MG63 (cell line): ENCODE measurements around the gene MBD3. TPM values are rescaled to one million over a fixed set of nuclear protein-coding genes. Genes with fewer than 3 reads are reported as not detected.

Experiments used
- DNase-seq: peaks from one replicate; pipeline ENCODE4 v3.0.0-alpha.2; 2020
- H3K27me3 ChIP-seq: fragments of 250-450 bp; sonication (Bioruptor Pico); 2 replicates; pipeline ENCODE4 v1.5.1; 2020; ENCODE audit warnings: mild to moderate bottlenecking, moderate library complexity
- H3K36me3 ChIP-seq: fragments of 250-450 bp; sonication (Bioruptor Pico); 2 replicates; pipeline ENCODE4 v1.5.1; 2020; ENCODE audit warnings: mild to moderate bottlenecking, moderate library complexity
- H3K4me3 ChIP-seq: fragments of 250-450 bp; sonication (Bioruptor Pico); 2 replicates; pipeline ENCODE4 v1.5.1; 2020; ENCODE audit warnings: mild to moderate bottlenecking, moderate library complexity
- H3K9me3 ChIP-seq: fragments of 250-450 bp; sonication (Bioruptor Pico); 2 replicates; pipeline ENCODE4 v1.5.1; 2020; ENCODE audit warnings: mild to moderate bottlenecking, moderate library complexity
- total RNA-seq: library from RNA; depleted of rRNA; stranded (reverse); fragments of >200 nt; shearing (Covaris generic); gene quantifications from 2 replicates; pipeline ENCODE4 v1.2.3, GENCODE V29; 2014; ENCODE audit warnings: low replicate concordance

MBD3 gene
- total RNA-seq, 1 experiment from 2014 or later, result 119 TPM

DNA sequence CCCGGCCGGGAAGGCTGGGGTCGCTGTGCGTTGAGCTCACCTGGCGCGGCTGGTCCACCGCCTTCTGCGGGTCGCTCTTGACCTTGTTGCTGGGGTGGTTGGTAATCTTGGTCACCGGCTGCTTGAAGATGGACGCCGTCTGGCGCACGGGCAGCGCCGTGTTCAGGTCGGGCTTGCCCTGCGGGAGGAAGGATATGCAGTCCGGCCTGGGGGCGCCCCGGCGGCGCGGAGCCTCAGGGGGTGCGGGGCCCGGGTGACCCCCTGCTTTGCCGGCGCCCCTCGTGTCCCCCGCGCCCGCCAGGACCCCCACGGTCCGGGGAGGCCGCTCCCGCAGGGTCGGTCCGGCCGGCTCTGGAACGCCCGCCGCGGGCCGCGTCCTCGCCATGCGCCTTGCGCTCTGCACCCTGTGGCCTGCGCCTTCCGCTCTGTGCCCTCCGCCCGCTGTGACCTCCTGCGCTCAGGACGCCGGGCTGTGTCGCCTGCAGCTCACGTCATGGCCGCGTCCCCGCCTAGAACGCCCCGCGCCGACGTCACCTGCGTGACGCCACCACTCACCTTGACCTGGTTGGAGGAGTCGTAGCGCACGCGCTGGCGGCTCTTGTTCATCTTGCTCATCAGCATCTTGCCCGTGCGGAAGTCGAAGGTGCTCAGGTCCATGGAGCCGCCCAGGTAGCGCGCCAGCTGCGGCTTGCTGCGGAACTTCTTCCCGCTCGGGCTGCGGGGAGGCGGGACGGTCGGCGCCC lies 8.0 kb downstream of the MBD3 start:
- Histone ChIP-seq H3K36me3 (peaks cover 5% of the 10 kb centered on the region), H3K4me3 (no peak overlapping the region), H3K27me3 (no peaks in the 10 kb centered on the region), H3K9me3 (no peaks in the 10 kb centered on the region)
- DNase-seq, result no peak

DNA sequence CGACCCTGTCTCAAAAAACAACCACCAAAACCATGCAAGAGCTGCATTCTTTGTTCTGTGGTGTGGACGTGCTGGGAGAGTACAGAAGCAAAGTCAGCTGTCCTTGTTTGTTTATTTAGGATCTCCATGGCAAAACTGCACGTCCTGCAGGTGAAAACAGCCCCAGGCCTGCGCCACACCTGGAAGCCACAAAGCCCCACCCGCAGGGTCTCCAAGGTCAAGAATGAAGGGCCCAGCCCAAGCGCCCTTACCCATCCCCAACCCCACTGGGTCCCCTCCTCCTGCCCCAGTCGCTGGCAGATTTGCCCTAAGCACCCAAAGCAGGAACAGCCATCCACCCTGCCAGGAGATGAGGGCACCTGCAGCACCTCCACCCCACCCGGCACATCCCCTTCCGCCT lies 10.5 kb downstream of the MBD3 start:
- Histone ChIP-seq H3K4me3 (no peak overlapping the region), H3K9me3 (no peaks in the 10 kb centered on the region), H3K36me3 (peaks cover 5% of the 10 kb centered on the region), H3K27me3 (no peaks in the 10 kb centered on the region)
- DNase-seq, result no peak

DNA sequence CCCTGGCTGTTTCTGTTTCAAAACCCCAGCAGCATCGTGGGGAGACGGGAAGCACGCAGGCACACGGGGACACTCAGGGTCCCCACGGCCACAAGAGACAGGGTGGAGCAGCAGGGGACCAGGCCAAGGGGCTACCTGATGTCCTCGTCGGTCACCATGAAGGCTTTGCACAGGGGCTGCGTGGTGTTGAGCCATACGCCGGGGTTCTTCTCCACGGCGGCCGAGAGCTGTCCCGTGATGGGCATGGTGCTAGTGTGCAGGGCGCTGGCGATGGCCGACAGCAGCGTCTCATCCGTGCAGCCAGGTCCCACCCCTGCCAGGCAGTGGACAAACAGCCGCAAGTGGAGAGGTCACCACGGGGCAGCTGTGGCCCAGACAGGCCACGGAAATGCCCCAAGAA lies 11.7 kb downstream of the MBD3 start:
- no peak overlapping the region for H3K4me3 ChIP-seq
- peaks cover 5% of the 10 kb centered on the region for H3K36me3 ChIP-seq
- H3K27me3 ChIP-seq, result no peaks in the 10 kb centered on the region
- DNase-seq, result no peak
- no peaks in the 10 kb centered on the region for H3K9me3 ChIP-seq

DNA sequence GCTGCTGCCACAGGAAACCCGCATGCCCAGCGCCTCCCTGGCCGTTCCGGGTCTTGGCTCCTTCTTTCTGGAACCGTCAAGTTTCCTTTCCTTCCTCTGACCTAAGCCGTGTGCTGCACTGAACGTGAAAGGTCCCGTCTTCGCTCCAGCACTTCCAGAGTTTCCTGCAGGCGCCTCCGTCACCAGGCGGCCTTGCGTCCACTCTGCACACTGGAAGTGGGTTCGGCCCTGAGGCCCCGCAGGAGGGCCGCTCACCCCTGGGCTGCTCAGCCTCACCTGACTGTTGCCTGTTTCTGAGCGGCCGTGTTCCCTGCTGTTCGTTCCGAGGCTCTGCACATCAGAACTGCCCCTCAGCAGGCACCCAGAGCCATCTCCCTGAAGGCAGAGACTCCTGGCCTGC lies 12.3 kb downstream of the MBD3 start:
- Histone ChIP-seq H3K4me3 (no peak overlapping the region), H3K9me3 (no peaks in the 10 kb centered on the region), H3K27me3 (no peaks in the 10 kb centered on the region), H3K36me3 (peaks cover 5% of the 10 kb centered on the region)
- no peak for DNase-seq

DNA sequence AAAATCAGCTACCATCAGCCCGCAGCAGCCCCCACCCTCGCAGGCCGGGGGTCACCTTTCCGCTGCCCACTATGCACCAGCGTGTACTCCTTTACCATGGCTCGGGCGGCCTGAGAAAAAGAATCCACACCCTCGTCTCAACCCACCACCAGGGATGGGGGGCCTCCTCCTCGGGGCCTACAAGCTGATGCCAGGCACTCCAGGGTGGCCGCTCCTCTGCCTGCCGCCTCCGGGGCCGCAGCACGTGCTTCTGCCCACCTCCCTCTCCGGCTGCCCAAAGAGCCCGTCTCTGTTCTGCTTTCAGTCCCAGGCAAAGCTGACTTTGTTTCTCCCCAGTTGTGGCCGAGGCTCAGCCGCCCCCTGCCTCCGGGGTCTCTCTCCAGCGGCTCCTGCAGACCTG lies 13.4 kb downstream of the MBD3 start:
- Histone ChIP-seq H3K4me3 (no peak overlapping the region), H3K36me3 (peaks cover 3% of the 10 kb centered on the region), H3K27me3 (no peaks in the 10 kb centered on the region), H3K9me3 (no peaks in the 10 kb centered on the region)
- no peak for DNase-seq

DNA sequence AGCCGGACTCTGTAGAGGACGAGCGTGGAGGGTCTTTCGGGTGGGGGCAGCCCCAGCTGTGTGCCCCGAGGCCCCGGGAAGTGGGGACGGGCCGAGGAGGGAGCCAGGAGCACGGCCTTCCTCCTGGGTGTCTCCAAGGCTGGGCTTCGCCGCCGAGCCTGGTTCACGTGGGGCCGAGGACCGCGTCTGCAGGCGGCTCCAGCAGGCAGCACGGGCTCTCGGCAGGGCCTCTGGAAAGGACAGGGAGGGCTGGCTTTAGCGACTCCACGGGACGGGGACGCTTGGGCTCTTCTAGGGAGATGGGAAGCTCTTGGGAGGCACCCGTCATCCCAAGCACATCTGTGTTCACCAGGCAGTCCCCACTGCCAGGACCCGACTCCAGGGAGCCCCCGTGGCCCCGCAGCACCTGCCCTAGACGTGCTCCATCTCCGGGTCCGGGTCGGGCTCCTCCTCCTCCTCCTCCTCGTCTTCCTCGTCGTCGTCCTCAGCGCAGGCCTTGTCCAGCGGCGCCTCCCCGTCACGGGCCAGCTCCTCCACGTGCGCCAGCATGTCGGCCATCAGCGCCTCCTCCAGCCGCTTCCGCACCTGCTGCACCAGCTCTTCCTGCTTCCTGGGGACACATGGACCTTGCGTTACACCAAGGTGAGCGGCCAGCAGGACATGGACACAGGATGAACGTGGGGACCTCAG lies 14.6 kb downstream of the MBD3 start:
- H3K36me3 ChIP-seq, result peaks cover 3% of the 10 kb centered on the region
- no peaks in the 10 kb centered on the region for H3K27me3 ChIP-seq
- H3K9me3 ChIP-seq, result no peaks in the 10 kb centered on the region
- DNase-seq, result no peak
- no peak overlapping the region for H3K4me3 ChIP-seq

DNA sequence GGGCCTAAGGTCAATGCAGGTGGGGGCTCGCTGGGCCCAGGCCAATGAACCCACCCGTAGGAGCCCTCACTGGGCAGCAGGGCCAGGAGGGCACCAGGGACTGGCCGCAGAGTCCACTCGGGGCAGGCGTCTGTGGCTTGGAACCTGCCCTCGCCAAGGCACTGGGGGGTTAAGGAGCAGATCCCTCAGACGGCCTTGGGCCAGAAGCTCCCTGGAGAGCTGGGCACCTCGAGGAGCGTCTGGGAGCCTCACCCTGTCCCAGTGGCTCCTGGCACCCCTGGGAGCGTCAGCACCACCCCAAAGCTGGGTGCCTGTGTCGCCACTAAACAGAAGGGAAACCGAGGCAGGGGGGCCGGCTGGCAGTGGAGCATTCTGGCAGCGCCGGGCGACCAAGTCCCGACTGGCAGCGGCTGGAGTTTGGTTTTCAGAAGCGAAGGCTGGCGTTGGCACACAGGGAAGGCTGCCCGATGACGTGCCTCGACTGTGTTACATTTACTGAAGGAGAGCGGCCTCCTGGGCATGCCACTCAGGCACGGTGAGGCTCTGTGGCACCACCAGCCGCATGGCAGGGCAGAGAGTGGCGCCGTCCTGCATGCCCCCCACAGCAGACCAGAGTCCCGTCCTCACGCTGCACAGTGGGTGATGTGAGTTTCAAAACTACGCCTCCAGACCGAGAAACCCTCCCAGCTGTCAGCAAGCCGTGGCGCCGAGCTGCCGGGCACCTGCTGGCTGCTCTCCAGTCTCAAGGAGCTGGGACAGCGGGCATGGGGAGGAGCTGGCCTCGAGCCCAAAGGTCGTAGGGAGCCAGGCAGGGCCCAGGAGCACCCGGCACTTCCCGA lies 15.4 kb downstream of the MBD3 start:
- H3K9me3 ChIP-seq, result no peaks in the 10 kb centered on the region
- no peak overlapping the region for H3K4me3 ChIP-seq
- H3K27me3 ChIP-seq, result no peaks in the 10 kb centered on the region
- DNase-seq, result no peak
- peaks cover 3% of the 10 kb centered on the region for H3K36me3 ChIP-seq

DNA sequence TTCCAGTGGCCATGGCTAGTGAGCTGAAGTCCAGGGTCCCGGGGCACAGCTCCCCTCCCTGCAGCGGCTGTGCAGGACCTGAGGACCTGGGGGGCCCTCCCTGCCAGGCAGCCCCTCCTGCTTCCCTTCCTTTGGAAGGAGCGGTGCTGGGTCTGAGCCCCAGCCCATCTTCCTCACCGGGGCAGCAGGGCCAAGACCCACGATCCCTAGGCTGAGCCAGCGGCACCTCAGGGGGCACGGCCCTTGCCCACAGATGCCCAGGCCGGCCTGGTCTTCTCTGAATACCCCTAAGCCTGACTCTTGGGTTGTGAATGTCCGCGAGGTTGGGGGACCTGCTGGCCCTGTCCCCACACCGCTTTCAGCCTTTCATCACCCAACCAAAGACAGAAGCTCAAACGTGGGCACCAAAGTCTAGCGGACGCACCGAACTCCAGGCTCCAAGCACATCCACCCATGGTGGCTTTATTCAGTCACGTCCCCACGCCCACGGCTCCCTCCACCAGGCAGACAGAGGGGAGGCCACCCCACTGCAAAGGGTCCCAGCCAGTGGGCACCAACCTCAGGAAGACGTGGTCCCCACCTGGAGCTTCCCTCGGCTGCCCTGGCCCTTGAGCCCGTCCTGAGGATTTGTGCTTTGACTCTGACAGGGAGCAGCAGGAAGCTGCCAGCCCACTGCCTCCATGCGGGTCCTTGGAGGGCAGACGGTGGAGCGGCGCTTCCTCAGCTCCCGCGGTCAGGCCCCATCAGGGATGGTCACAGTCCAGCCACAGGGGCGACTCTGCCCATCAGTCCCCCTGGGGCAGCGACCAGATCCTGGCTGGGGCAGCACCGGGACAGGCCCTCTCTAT lies 16.2 kb downstream of the MBD3 start:
- no peaks in the 10 kb centered on the region for H3K27me3 ChIP-seq
- no peaks in the 10 kb centered on the region for H3K9me3 ChIP-seq
- H3K36me3 ChIP-seq, result peaks cover 3% of the 10 kb centered on the region; the same call in 1 of the 2 replicates
- no peak for DNase-seq
- no peak overlapping the region for H3K4me3 ChIP-seq

DNA sequence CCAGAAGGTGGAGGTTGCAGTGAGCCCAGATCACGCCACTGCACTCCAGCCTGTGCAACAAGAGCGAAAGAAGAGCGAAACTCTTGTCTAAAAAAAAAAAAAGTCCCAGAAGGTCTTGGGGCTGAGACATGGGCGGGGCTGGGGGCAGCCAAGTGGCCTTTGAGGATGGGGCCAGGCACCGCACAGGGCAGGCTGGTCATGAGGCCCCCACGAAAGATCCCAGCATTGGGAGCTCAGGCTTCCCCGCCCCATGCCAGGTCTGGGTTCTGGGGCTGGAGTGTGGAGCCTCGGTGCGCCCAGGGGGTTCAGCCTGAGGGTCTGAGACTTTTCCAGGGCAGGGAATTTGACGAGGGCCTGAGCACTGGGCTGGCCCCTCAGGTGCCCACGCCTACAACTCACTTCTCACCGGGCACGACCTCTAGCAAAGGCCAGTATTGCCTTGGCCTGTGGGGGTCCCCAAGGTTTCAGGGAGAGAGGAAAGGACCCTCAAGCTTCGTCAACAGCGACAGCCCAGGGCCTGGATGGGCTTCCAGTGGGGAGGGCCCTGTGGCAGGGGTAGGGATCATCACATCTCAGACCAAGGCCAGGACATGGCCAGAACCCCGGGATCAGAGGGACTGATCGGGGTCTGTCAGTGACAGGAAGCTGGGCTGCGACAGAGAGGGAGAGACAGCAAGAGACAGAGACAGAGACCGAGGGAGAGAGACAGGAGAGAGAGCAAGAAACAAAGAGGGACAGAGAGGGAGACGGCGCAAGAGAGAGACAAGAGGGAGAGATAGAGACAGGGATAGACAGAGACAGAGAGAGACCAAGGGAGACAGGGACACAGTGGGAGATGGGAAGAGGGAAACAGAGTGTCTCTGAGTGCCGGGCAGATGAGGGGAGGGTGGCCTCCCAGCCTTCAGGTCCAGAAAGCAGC lies 17.1 kb downstream of the MBD3 start:
- Histone ChIP-seq H3K4me3 (no peak overlapping the region), H3K36me3 (0 out of 2 replicates have a peak, but pooled peaks cover 2% of the 10 kb centered on the region), H3K9me3 (no peaks in the 10 kb centered on the region), H3K27me3 (no peaks in the 10 kb centered on the region)
- no peak for DNase-seq

DNA sequence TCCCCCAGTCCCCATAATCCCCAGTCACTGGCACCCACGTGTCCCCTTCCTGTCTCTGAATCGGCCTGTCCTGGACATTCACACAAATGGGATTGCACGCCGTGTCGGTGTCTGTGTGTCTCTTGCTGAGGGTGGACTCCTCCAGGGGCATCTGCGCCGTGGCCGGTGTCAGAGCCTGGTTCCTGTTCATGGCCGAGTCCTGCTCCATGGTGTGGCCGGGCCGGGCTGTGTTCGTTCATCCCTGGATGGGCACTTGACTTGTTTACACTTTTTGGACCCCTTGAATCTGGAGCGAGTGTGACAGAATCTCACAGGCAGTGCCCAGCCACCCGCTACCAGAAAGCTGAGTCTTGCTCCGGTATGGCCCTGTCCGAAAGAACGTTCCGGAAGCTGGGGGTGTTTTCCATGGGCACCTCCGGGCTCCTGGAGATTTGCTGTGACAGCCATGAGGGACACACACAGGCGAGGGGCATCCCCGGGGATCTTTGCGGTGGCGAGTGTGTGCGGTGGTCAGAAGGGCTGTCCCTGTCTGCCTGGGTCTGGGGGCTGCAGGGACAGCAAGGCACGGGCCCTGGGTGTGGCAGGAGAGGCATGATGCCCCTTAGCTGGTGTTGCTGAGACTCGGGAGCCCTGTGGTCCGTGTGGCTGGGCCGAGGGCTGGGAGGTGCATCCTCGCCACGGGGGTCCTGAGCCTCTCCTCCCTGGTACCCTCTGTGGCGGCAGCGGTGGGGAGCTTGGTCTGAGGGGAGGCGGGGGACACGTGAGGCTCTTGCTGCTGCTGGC lies 18.1 kb downstream of the MBD3 start:
- no peaks in the 10 kb centered on the region for H3K27me3 ChIP-seq
- H3K36me3 ChIP-seq, result no peaks in the 10 kb centered on the region
- no peak for DNase-seq
- no peak overlapping the region for H3K4me3 ChIP-seq
- no peaks in the 10 kb centered on the region for H3K9me3 ChIP-seq

DNA sequence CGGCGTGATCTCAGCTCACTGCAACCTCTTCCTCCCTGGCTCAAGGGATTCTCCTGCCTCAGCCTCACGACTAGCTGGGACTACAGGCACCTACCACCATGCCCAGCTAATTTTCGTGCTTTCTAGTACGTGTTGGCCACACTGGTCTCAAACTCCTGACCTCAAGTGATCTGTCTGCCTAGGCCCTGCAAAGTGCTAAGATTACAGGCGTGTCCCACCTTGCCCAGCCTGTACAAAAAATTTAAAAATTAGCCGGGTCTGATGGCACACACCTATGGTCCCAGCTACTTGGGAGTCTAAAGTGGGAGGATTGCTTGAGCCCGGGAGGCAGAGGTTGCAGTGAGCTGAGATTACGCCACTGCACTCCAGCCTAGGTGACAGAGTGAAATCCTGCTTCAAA lies 19.9 kb downstream of the MBD3 start:
- Histone ChIP-seq H3K9me3 (no peaks in the 10 kb centered on the region), H3K27me3 (no peaks in the 10 kb centered on the region), H3K36me3 (no peaks in the 10 kb centered on the region), H3K4me3 (no peak overlapping the region)
- no peak for DNase-seq

DNA sequence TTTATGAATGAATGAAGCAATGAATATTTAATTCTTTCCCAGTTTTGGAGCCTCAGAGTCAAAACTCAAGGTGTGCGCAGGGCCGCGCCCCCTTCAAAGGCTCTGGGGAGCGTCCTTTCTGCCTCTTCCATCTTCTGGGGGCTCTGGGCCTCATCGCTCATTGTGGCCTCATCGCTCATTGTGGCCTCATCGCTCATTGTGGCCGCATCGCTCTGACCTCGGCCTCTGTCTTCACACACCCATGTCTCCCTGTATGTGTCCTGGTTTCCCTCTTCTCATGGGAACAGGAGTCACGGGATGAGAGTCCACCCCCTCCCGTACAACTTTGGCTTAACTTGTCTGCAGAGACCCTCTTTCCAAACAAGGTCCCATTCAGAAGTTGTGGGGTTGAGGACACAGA lies 21.3 kb downstream of the MBD3 start:
- no peak overlapping the region for H3K4me3 ChIP-seq
- H3K27me3 ChIP-seq, result no peaks in the 10 kb centered on the region
- H3K9me3 ChIP-seq, result no peaks in the 10 kb centered on the region
- H3K36me3 ChIP-seq, result no peaks in the 10 kb centered on the region
- DNase-seq, result no peak

DNA sequence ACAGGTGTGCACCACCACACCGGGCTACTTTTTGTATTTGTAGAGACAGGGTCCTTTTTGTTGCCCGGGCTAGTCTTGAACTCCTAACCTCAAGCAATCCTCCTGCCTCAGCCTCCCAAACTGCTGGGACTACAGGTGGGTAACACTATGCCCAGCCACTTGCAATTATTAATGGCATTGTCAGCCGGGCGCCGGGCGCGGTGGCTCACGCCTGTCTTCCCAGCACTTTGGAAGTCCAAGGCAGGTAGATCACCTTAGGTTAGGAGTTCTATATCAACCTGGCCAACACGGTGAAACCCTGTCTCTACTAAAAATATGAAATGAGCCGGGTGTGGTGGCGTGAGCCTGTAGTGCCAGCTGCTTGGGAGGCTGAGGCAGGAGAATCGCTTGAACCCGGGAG lies 21.8 kb downstream of the MBD3 start:
- no peaks in the 10 kb centered on the region for H3K36me3 ChIP-seq
- H3K27me3 ChIP-seq, result no peaks in the 10 kb centered on the region
- DNase-seq, result no peak
- no peaks in the 10 kb centered on the region for H3K9me3 ChIP-seq
- no peak overlapping the region for H3K4me3 ChIP-seq

DNA sequence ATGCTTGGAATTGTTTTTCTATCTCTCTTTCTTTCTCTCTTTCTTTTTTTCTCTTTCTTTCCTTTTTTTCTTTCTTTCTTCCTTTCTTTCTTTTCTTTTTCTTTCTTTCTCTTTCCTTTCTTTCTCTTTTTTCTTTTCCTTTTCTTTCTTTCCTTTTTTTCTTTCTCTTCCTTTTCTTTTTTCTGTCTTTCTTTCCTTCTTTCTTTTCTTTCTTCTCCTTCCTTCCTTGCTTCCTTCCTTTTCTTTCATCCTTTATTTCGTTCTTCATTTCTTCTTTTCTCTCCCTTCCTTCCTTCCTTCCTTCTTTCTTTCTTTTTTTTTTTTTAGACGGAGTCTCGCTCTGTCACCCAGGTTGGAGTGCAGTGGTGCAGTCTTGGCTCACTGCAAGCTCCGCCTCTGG lies 22.7 kb downstream of the MBD3 start:
- H3K27me3 ChIP-seq, result no peaks in the 10 kb centered on the region
- H3K4me3 ChIP-seq, result no peak overlapping the region
- H3K9me3 ChIP-seq, result no peaks in the 10 kb centered on the region
- H3K36me3 ChIP-seq, result no peaks in the 10 kb centered on the region
- DNase-seq, result no peak
